ENCODE data around the gene FEM1A.
"Not testable (repeated sequence)": the region's sequence is repeated elsewhere in the genome, so short reads cannot be mapped to it uniquely, and the experiment has no call there.

Gene FEM1A, protein sequence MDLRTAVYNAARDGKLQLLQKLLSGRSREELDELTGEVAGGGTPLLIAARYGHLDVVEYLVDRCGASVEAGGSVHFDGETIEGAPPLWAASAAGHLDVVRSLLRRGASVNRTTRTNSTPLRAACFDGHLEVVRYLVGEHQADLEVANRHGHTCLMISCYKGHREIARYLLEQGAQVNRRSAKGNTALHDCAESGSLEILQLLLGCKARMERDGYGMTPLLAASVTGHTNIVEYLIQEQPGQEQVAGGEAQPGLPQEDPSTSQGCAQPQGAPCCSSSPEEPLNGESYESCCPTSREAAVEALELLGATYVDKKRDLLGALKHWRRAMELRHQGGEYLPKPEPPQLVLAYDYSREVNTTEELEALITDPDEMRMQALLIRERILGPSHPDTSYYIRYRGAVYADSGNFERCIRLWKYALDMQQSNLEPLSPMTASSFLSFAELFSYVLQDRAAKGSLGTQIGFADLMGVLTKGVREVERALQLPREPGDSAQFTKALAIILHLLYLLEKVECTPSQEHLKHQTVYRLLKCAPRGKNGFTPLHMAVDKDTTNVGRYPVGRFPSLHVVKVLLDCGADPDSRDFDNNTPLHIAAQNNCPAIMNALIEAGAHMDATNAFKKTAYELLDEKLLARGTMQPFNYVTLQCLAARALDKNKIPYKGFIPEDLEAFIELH

DNA sequence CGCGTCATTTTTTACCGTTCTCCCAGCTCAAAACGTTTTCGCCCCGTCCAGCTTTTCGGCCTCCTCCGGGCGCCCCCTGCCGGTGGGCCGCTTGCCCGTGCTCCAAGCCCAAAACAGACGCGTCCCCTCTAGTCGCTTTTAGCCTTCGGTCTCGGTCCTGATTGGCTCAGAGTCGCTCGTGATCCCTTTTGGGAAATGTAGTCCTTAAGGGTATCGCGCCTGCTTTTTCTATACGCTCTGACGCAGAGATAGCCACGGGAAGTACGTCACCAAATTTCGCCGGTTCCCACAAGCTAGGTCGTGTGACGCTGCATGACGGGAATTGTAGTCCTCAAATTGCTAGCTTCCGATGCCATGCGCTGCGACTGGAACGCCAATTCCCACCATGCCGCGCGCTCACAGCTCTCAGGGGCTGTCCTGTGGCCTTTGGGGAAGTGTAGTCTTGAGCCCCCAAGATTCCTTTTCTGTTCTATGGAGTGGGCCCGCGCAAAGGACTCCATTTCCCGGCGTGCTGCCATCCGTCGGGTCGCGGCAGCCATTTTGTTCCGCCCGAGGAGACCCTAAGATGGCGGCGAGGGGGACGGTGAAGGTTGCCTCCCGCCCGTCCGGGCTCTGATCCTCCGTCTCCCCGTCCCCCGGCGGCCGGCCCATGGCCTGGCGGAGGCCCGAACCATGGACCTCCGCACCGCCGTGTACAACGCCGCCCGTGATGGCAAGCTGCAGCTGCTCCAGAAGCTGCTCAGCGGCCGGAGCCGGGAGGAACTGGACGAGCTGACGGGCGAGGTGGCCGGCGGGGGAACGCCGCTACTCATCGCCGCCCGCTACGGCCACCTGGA, at the start of gene FEM1A:
Gene FEM1A, plus strand, starts transcription at position 552 of the 836 bp plus-strand sequence. Its CDS starts 121 bp downstream, at position 673.
- DNase-seq (ENCODE audit: low read depth) = peak; percentile 98

DNA sequence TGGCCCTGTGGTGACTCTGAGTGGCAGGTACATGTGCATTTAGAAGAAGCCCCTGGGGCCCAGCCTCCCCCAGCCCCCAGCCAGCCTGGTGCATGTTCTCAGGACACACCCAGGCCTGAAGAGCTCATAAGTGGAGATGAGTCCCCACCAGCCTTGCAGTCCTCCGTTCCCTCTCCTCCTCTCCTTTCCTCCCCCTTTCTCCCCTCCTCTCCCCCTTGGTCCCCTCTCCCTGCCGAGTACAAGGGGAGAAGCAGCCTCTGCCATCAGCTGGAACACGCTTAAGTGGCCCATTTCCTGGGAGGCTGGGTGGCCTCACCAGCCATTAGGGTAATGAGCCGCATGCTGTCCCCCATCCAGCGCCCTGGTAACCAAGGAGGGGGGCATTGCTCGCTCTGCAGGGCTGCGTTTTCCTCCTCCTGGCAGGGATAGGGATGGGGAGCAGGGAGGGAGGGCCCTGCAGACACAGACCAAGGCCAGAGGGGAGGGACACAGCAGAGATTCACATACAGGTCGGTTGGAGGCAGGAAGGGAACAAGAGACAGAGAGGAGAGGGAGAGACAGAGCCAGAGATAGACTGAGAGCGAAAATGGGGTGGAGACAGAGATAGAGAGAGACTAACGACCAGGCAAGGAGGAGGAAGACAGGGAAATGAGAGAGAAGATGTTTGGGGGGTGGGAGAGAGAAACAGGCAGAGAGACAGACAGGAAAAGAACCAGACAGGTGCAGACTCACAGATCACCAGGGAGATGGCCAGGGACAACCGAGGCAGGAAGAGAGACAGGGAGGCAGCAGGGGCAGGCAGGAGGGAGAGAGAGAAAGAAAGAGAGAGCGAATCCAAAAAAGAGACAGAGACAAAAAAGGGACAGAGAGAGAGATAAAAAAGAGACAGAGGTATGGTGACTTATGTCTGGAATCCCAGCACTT, 48.5 kb upstream of the FEM1A start:
- no peak for DNase-seq (ENCODE audit: low read depth)

GRCh38 chr19:4744451-4745174, 46.9 kb upstream of the FEM1A start:
- DNase-seq (ENCODE audit: low read depth) = no peak

- not testable (repeated sequence) for DNase-seq (ENCODE audit: low read depth)
Observed at GRCh38 chr19:4745175-4745574, 46.4 kb upstream of the FEM1A start.

DNA sequence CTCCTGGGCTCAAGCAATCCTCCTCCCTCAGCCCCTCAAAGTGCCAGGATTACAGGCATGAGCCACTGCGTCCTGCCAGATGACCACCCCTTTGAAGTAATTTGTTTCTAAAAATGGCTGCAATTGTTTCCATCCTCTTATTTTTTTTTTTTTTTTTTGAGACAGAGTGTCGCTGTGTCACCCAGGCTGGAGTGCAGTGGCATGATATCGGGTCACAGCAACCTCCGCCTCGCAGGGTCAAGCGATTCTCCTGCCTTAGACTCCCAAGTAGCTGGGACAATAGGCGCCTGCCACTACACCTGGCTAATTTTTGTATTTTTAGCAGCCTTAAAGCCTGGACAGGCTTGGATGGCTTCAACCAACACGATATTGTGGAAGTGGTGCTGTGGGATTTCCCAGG, 45.5 kb upstream of the FEM1A start:
- no peak for DNase-seq (ENCODE audit: low read depth)

DNA sequence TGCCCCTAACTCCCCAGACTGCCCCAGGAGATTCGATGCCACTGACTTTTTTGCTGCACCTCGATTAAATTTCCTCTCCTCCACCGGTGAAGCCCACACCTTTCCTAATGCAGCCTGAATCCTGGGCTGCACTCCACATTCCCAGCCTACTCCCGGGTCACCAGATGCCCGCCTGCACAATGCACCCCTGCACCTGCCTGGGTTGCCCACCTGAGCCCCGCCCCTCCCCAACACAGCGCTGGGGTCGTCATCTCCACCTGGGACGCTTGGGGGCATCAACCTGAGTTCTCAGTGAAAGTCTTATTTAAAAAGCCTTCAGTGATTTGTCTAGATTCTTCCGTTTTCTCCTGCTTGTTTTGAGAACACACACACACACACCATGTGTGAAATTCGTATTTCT, 43.3 kb upstream of the FEM1A start:
- no peak for DNase-seq (ENCODE audit: low read depth)

DNA sequence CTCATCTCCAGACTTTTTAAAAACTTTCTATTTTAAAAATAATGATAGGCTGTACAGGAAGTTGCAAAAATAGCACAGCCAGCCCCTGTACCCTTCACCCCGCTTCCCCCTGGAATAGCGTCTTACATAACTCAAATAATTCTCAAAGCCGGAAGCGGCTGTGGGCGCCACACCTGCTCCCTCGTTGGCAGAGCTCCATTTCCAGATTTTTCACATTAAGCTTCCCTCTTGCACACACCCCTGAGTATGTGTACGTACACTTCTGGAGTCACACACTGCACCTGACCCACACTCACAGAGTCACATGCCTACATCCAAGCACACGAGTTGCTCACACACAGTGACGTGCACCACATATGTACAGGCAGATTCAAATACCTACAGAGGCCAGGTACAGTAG, 42.9 kb upstream of the FEM1A start:
- no peak for DNase-seq (ENCODE audit: low read depth)

- no peak for DNase-seq (ENCODE audit: low read depth)
Observed at GRCh38 chr19:4749870-4750590, 41.5 kb upstream of the FEM1A start.

DNA sequence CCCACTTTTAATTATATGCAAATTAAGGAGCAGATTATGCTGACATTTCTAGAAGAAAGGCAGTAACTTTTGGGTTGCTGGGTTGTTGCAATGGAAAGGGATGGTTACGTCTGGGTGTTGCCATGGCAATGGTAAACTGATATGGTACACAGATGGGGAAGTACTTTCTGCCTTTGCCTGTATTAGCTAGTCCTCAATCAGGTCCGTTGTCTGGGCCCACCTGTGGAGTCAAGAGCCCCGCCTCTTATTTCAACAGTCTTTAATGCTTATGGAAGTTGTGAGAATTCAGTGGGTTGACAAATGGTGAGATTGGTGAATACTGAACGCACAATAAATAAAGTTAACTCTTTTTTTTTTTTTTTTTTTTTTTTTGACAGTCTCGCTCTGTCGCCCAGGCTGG, 37.3 kb upstream of the FEM1A start:
- no peak for DNase-seq (ENCODE audit: low read depth)

DNA sequence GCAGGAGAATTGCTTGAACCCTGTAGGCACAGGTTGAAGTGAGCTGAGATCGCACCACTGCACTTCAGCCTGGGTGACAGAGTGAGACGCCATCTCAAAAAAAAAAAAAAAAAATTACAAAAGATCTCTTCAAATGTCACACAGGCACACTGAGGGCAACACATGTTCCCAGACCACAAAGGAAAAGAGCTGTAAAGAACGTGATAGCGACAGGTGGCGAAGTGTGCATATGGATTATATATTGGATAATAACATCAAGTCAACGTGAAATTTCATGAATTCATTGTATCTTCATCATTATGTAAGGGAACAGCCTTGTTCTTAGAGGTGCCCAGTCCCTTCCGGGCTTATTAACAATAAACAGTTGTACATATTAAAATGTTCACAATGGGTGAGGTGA, 36.1 kb upstream of the FEM1A start:
- DNase-seq (ENCODE audit: low read depth) = no peak

DNA sequence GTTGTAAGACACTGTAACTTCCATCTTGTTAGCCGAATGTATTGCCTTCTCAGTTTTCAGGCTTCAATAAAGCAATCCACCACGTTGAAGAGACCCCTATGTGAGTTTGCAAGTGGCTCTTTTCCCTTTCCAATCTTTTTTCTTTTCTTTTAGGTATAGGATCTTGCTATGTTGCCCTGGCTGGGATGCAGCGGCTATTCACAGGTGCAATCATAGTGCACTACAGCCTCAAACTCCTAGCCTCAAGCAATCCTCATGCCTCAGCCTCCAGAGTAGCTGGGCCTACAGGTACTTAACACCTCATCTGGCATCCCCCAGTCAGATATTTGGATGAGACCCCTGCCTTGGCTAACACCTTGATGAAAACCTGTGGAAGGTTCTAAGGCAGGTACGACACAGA, 33.5 kb upstream of the FEM1A start:
- no peak for DNase-seq (ENCODE audit: low read depth)

DNA sequence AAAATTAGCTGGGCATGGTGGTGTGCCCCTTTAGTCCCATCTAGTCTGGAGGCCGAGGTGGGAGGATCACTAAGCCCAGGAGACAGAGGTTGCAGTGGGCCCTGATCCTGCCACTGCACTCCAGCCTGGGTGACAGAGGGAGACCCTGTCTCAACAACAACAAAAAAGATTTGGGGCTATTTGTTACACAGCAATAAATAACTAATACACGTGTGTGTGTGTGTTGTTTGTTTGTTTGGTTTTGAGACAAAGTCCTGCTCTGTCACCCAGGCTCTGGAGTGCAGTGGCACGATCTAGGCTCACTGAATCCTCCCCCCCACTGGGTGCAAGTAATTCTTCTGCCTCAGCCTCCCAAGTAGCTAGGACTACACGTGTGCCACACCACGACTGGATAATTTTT, 32.9 kb upstream of the FEM1A start:
- no peak for DNase-seq (ENCODE audit: low read depth)

DNA sequence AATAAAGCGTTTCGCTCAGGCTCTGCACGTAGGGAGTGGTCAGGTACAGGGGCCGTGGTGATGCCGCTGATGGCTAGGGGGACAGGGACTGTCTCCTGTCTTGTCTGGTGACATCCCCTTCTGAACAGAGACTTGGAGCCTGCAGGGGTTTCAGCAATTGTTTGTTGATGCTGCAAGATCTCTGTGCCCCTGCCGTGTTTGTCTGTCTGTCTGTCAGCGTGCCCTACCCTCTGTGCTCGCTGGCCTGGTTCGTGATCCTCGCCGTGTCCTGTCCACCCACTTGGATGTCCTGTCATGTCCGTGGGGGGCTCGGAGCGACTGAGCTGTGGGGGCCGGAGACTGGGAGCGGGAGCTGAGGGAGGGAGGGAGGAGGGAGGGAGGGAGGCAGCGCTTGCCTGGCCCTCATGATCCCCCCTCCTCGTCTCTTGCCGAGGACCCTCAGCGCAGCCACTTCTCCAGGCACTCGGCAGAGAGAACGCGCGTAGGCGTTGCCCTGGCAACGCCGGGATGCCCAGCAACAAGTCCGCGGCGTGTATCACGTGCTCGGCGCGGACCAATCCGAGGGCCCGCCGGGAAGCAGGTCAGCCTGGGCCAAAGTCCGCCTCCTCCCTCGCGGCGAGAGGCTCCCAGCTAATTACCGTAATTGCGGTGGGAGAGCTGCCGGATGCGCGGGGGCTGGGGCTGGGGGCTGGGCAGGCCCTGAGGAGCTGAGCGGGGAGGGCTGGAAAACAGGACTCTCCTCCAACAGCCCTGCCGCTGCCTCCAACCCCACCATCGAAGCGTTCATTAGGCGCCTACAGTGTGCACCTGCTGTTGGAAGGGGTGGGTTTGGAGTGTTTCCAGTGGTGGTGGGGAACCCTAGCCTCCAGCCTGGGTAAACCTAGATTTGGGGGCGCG, 31.9 kb upstream of the FEM1A start:
- peak; percentile 3 for DNase-seq (ENCODE audit: low read depth)

DNA sequence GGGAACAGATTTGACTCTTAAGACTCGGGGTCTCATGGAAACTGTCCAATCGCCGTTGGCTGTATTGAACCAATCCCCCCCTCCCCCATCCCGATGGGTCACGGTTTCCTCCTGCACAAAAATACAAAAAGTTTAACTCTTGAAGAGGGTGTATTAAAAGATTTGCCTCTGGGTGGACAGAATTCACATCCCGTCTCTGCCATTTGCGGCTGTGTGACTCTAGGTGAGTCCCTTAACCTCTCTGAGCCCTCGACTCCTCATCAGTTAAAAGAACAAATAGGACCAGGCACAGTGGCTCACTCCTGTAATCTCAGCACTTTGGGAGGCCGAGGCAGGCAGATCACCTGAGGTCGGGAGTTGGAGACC, 31.3 kb upstream of the FEM1A start:
- no peak for DNase-seq (ENCODE audit: low read depth)

DNA sequence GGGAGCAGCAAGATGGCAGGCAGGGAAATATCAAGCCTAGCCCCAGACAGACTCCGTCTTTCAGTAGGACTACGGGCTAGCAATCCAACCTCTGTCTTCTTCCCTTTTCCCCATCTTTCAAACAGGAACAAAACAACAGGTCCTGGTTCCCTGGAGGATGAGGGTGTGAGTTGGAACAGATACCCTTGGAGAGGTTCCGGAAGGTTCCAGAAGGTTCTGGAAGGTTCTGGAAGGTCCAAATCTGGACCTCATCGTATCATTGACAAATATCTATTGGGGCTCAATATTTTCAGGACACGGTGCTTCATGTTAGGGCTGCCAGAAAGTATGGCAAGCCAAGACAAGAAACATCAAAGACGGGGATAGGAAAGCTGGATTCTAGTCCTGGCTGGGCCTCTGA, 28.5 kb upstream of the FEM1A start:
- DNase-seq (ENCODE audit: low read depth) = no peak

DNA sequence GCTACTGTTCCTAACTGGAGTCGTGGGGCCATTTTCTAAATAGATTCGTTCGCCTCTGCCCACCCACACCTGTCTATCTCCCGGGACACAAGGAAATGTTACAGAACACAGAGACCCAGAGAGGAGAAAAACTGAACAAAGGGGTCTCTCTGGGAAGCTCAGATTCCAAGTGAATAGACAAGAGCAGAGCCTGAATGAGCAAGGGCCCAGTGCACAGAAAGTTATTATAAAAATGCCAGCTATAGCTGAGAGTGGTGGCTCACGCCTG, 27.2 kb upstream of the FEM1A start:
- DNase-seq (ENCODE audit: low read depth) = no peak

- DNase-seq (ENCODE audit: low read depth) = peak; percentile 53
Observed at GRCh38 chr19:4768934-4769777, 22.4 kb upstream of the FEM1A start.

- no peak for DNase-seq (ENCODE audit: low read depth)
Observed at GRCh38 chr19:4772566-4772965, 19.0 kb upstream of the FEM1A start.
